22Rv1 (cell line): ENCODE results near the gene OR2Y1.

Experiments used
- H3K27ac ChIP-seq: fragments of 450-650 bp; 2 replicates; pipeline ENCODE4 v1.5.1; 2017
- ZFX ChIP-seq: fragments of 450-650 bp; IDR thresholded peaks from 2 replicates; pipeline ENCODE4 v1.6.1; 2017; ENCODE audit warnings: antibody characterized with exemption, borderline replicate concordance
- TF ChIP-seq, protein P1 (sequence below): fragments of 450-650 bp; IDR thresholded peaks from 2 replicates; pipeline ENCODE4 v1.5.1; 2017; ENCODE audit warnings: mild to moderate bottlenecking

Gene OR2Y1

GRCh38 chr5:180690562-180690961, 49.3 kb downstream of the OR2Y1 start:
- TF ChIP-seq, protein P1, sequence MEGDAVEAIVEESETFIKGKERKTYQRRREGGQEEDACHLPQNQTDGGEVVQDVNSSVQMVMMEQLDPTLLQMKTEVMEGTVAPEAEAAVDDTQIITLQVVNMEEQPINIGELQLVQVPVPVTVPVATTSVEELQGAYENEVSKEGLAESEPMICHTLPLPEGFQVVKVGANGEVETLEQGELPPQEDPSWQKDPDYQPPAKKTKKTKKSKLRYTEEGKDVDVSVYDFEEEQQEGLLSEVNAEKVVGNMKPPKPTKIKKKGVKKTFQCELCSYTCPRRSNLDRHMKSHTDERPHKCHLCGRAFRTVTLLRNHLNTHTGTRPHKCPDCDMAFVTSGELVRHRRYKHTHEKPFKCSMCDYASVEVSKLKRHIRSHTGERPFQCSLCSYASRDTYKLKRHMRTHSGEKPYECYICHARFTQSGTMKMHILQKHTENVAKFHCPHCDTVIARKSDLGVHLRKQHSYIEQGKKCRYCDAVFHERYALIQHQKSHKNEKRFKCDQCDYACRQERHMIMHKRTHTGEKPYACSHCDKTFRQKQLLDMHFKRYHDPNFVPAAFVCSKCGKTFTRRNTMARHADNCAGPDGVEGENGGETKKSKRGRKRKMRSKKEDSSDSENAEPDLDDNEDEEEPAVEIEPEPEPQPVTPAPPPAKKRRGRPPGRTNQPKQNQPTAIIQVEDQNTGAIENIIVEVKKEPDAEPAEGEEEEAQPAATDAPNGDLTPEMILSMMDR, result no peak
- TF ChIP-seq ZFX, result no peak

GRCh38 chr5:180689775-180690174, 50.1 kb downstream of the OR2Y1 start:
- no peak overlapping the region for H3K27ac ChIP-seq
- TF ChIP-seq ZFX, result no peak
- TF ChIP-seq, protein P1, result no peak

More at GRCh38 chr5:180690562-180690961, 49.3 kb downstream of the OR2Y1 start:
- no peak overlapping the region for H3K27ac ChIP-seq
